BLaER1 treated with 17β-estradiol and CSF1 and Interleukin-3, amounts not matched to agents 10 nM and 100 nM (cell line): ENCODE measurements around the gene HLA-DPB1.

Experiments used
- H3K27ac ChIP-seq, 11 experiments: shearing (Covaris generic); formaldehyde crosslinking; 2 replicates each; pipeline ENCODE4 v1.8.1; 2022
- H3K27me3 ChIP-seq, 11 experiments: shearing (Covaris generic); formaldehyde crosslinking; 2 replicates each; pipeline ENCODE4 v1.8.1; 2022
- H3K36me3 ChIP-seq, 11 experiments: shearing (Covaris generic); formaldehyde crosslinking; 2 replicates each; pipeline ENCODE4 v1.8.1; 2022
- H3K4me1 ChIP-seq, 10 experiments: shearing (Covaris generic); formaldehyde crosslinking; 2 replicates each; pipeline ENCODE4 v1.8.1; 2022
- H3K4me2 ChIP-seq, 11 experiments: shearing (Covaris generic); formaldehyde crosslinking; 2 replicates each; pipeline ENCODE4 v1.8.1; 2022
- H3K4me3 ChIP-seq, 10 experiments: shearing (Covaris generic); formaldehyde crosslinking; 2 replicates each; pipeline ENCODE4 v1.8.1; 2022
- H3K9ac ChIP-seq, 11 experiments: shearing (Covaris generic); formaldehyde crosslinking; 2 replicates each; pipeline ENCODE4 v1.8.1; 2022
- H3K9me3 ChIP-seq, 11 experiments: shearing (Covaris generic); formaldehyde crosslinking; replicated peaks in 1 of 11; 2 replicates each; pipeline ENCODE4 v1.8.1; 2022
- H4K20me1 ChIP-seq, 11 experiments: shearing (Covaris generic); formaldehyde crosslinking; 2 replicates each; pipeline ENCODE4 v1.8.1; 2022
- Cebpa-rat ChIP-seq, 11 experiments: shearing (Covaris generic); IDR thresholded peaks; 2 replicates each; pipeline ENCODE4 v1.8.1; 2022

HLA-DPB1 gene

GRCh38 chr6:33124947-33125346, 49.2 kb downstream of the HLA-DPB1 start:
- H3K4me3 ChIP-seq: no peak overlapping the region
- no peak overlapping the region for H3K27ac ChIP-seq
- H3K27me3 ChIP-seq: no peaks in the 10 kb centered on the region; a peak in 1 of 22 replicates
- H3K9ac ChIP-seq: no peak overlapping the region
- 0 out of 22 replicates have a peak, but pooled peaks cover 0 to 3% (median 0%) of the 10 kb centered on the region in 11 experiments for H3K36me3 ChIP-seq
- no peak overlapping the region for H3K4me2 ChIP-seq
- no peak for TF ChIP-seq Cebpa-rat (IDR thresholded peaks at IDR 0.05)
- peaks cover 19 to 29% (median 26%) of the 10 kb centered on the region in 11 experiments for H3K9me3 ChIP-seq
- H4K20me1 ChIP-seq: no peaks in the 10 kb centered on the region; a peak in 1 of 22 replicates
- H3K4me1 ChIP-seq: peaks cover 0 to 8% (median 0%) of the 10 kb centered on the region in 10 experiments; a peak in 2 of 20 replicates

GRCh38 chr6:33126101-33126714, 50.4 kb downstream of the HLA-DPB1 start:
- no peak overlapping the region for H3K4me2 ChIP-seq
- TF ChIP-seq Cebpa-rat (IDR thresholded peaks at IDR 0.05): no peak
- H3K4me3 ChIP-seq: no peak overlapping the region
- peaks cover 0 to 8% (median 0%) of the 10 kb centered on the region in 10 experiments; a peak in 2 of 20 replicates for H3K4me1 ChIP-seq
- H3K27ac ChIP-seq: no peak overlapping the region
- H3K9me3 ChIP-seq: peaks cover 19 to 29% (median 26%) of the 10 kb centered on the region in 11 experiments
- H3K36me3 ChIP-seq: 0 out of 22 replicates have a peak, but pooled peaks cover 0 to 3% (median 0%) of the 10 kb centered on the region in 11 experiments
- no peaks in the 10 kb centered on the region for H4K20me1 ChIP-seq
- H3K9ac ChIP-seq: no peak overlapping the region
- H3K27me3 ChIP-seq: no peaks in the 10 kb centered on the region

DNA sequence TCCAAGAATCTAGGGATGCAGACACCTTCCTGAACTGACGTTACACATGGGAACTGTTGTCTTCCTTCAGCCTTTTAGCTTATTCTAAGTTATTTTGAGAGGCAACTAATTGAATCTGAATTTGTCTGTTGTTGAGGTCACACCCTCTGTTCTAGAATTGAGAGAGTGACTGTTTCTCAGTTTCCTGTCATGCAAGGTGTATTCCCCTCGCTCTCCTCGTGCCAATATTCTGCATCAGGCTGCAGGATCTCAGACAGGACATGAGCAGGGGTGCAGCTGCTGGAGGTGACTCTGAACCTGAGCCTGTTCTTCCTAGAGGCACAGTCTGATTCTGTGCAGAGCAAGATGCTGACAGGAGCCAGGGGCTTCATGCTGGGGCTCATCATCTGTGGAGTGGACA, 52.5 kb downstream of the HLA-DPB1 start:
- Histone ChIP-seq H3K9me3 (peaks cover 14 to 21% (median 19%) of the 10 kb centered on the region in 11 experiments), H4K20me1 (no peaks in the 10 kb centered on the region), H3K36me3 (0 out of 22 replicates have a peak, but pooled peaks cover 0 to 3% (median 0%) of the 10 kb centered on the region in 11 experiments), H3K4me1 (peaks cover 0 to 8% (median 0%) of the 10 kb centered on the region in 10 experiments; a peak in 2 of 20 replicates), H3K27ac (no peak overlapping the region), H3K4me3 (no peak overlapping the region), H3K4me2 (no peak overlapping the region), H3K27me3 (no peaks in the 10 kb centered on the region), H3K9ac (no peak overlapping the region)
- no peak for TF ChIP-seq Cebpa-rat (IDR thresholded peaks at IDR 0.05)

DNA sequence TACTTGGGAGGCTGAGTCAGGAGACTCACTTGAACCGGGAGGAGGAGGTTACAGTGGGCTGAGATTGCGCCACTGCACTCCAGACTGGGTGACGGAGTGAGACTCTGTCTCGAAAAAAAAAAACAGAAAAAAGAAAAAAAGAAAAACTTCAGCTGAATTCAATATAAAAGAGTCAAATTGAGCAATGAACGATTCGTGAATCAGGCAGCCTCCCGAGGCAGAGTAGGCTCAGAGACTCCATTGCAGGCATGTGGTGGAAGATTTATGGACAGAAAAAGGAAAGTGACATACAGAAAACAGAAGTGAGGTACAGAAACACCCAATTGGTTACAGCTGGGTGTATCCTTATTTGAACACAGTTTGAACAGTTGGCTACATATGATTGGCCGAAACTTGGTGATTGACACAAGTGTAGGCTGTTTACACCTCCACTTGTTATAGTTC, 56.3 kb downstream of the HLA-DPB1 start:
- no peaks in the 10 kb centered on the region for H4K20me1 ChIP-seq
- no peaks in the 10 kb centered on the region for H3K27me3 ChIP-seq
- no peaks in the 10 kb centered on the region for H3K36me3 ChIP-seq
- TF ChIP-seq Cebpa-rat (IDR thresholded peaks at IDR 0.05): no peak
- no peak overlapping the region for H3K4me3 ChIP-seq
- no peak overlapping the region for H3K27ac ChIP-seq
- no peak overlapping the region for H3K4me2 ChIP-seq
- H3K4me1 ChIP-seq: peaks cover 0 to 8% (median 0%) of the 10 kb centered on the region in 10 experiments; a peak in 2 of 20 replicates
- H3K9me3 ChIP-seq: no peaks in the 10 kb centered on the region
- no peak overlapping the region for H3K9ac ChIP-seq

GRCh38 chr6:33136310-33136900, 60.6 kb downstream of the HLA-DPB1 start:
- Histone ChIP-seq H4K20me1 (no peaks in the 10 kb centered on the region), H3K4me3 (no peak overlapping the region), H3K4me1 (peaks cover 0 to 18% (median 7%) of the 10 kb centered on the region in 10 experiments; a peak in 11 of 20 replicates), H3K9me3 (no peaks in the 10 kb centered on the region), H3K4me2 (no peak overlapping the region), H3K27me3 (no peaks in the 10 kb centered on the region), H3K27ac (no peak overlapping the region), H3K9ac (no peak overlapping the region), H3K36me3 (no peaks in the 10 kb centered on the region)
- TF ChIP-seq Cebpa-rat (IDR thresholded peaks at IDR 0.05): no peak
